HFF-Myc (cell line): ENCODE data around the gene ZNF888.
"Not testable (repeated sequence)": the region's sequence is repeated elsewhere in the genome, so short reads cannot be mapped to it uniquely, and the experiment has no call there.

Experiments
- DNase-seq: peaks from one replicate; pipeline ENCODE4 v3.0.0-alpha.2; 2011; ENCODE audit warnings: low read depth; ENCODE audit errors: extremely low read depth
- H3K4me3 ChIP-seq: replicated peaks from 2 replicates; pipeline ENCODE4 v1.5.1; 2011; ENCODE audit warnings: low read depth, mild to moderate bottlenecking, control low read depth, low read length
- CTCF ChIP-seq: IDR thresholded peaks from 2 replicates; pipeline ENCODE4 v1.5.1; 2012; ENCODE audit warnings: mild to moderate bottlenecking, low read depth, low read length, control low read depth; ENCODE audit errors: missing control alignments

ZNF888 gene

GRCh38 chr19:52936954-52937325 is 13.7 kb upstream of the ZNF888 start:
- no peak for TF ChIP-seq CTCF
- no peak for DNase-seq
- H3K4me3 ChIP-seq: no peak overlapping the region

DNA sequence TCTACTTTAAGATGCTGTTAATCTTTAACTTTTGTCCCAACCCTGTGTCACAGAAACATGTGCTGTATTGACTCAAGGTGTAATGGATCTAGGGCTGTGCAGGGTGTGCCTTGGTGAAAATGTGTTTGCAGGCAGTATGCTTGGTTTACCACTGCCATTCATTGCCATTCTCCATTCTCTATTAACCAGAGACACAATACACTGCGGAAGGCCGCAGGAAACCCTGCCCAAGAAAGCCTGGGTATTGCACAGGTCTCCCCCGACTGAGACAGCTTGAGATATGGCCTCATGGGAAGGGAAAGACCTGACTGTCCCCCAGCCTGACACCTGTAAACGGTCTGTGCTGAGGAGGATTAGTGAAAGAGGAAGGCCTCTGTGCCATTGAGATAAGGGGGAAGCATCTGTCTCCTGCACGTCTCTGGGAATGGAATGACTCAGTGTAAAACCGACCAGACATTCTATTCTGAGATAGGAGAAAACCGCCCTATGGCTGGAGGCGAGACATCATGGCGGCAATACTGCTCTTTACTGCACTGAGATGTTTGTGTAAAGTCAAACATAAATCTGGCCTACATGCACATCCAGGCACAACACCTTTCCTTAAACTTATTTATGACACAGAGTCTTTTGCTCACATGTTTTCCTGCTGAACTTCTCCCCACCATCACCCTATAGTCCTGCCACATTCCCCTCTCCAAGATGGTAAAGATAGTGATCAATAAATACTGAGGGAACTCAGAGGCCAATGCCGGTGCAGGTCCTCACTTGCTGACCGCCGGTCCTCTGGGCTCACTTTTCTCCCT is 13.1 kb upstream of the ZNF888 start:
- no peak for TF ChIP-seq CTCF
- H3K4me3 ChIP-seq: no peak overlapping the region
- DNase-seq: no peak

- TF ChIP-seq CTCF: no peak
- no peak for DNase-seq
- H3K4me3 ChIP-seq: no peak overlapping the region
These were observed 12.2 kb upstream of the ZNF888 start for GRCh38 chr19:52935434-52935833.

GRCh38 chr19:52924641-52925040 is 1.4 kb upstream of the ZNF888 start:
- DNase-seq: not testable (repeated sequence)

DNA sequence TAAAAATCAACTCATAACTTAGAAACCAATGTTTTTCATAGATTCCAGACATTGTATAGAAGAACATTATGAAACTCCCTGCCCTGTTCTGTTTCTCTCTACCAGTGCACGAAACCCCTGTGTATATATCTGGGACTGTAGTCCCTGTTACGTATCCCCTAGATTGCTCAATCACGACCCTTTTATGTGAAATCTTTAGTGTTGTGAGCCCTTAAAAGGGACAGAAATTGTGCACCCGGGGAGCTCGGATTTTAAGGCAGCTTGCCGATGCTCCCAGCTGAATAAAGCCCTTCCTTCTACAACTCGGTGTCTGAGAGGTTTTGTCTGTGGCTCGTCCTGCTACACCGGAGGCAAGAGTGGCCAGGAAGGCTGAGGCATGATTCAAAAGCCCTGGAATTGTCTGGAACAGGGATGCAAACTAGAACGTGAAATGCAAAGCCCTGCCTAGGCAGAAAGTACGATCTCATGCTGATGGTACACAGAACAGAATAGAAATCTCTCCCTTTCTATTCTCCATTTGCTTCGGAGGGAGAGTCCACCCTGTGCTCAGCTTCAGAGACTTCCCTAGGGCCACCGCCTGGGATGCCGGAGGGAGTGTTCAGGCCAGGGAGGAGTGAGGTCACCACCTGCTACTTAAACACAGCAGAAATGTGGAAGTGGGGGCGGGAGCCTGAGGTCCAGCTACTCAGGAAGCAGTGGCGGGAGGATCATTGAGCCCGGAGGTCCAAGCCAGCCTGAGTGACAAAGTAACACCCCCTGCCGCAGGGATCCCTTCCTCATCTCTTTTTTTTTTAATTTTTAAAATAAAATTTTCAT is 758 bp upstream of the ZNF888 start:
- peak overlapping the region; percentile 45; the same call in 1 of the 2 replicates for H3K4me3 ChIP-seq
- DNase-seq: no peak
- TF ChIP-seq CTCF: no peak

More at GRCh38 chr19:52924641-52925040, 1.4 kb upstream of the ZNF888 start:
- not testable (repeated sequence) for H3K4me3 ChIP-seq

- no peak for TF ChIP-seq CTCF
- no peak overlapping the region for H3K4me3 ChIP-seq
- DNase-seq: no peak
These were observed 5.7 kb downstream of the ZNF888 start for GRCh38 chr19:52917531-52917930.

DNA sequence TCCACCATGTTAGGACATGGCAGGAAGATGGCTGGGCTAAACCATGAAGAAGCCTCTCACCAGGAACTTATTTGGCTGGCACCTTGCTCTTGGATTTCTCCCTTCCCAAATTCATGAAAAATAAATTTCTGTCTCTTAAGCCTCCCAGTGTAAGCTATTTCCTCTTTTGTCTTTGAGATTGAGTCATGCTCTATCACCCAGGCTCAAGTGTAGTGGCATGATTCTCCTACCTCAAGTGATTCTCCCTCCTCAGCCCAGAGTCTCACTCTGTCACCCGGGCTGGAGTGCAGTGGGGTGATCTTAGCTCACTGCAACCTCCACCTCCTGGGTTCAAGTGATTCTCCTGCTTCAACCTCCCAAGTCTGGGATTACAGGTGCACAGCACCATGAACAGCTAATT is 12.6 kb downstream of the ZNF888 start:
- H3K4me3 ChIP-seq: no peak overlapping the region
- DNase-seq: no peak
- TF ChIP-seq CTCF: no peak

- not testable (repeated sequence) for H3K4me3 ChIP-seq, DNase-seq
These were observed 19.0 kb downstream of the ZNF888 start for GRCh38 chr19:52904052-52904780.
